Left lobe of liver (tissue), 2 donors: ENCODE measurements around the gene MAP6. TPM values are rescaled to one million over a fixed set of nuclear protein-coding genes. Genes with fewer than 3 reads are reported as not detected.

Experiments used
- ATAC-seq: fragments of 200-7000 bp; cut with Tn5 transposase; one replicate; pipeline ENCODE4 v1.9.1; 2020; ENCODE audit warnings: mild to moderate bottlenecking, moderate library complexity
- DNase-seq: peaks from one replicate; pipeline ENCODE4 v3.0.0-alpha.2; 2020; ENCODE audit warnings: low spot score
- total RNA-seq: library from RNA; stranded (reverse); gene quantifications from one replicate; pipeline ENCODE4 v1.2.1, GENCODE V29; 2021
- donor health status: DM: no; HTN: no; CAD: no; lungs with moderate emphysema.
- donor health status: DM: no; HTN: yes; CAD: no.

The MAP6 gene
- total RNA-seq, 1 donor from 2014 or later = 0.33 TPM

- DNase-seq = no peak
- ATAC-seq = peak; percentile 11
Observed at GRCh38 chr11:75574698-75575602, 93.9 kb downstream of the MAP6 start.

GRCh38 chr11:75572744-75573143 lies 96.1 kb downstream of the MAP6 start:
- DNase-seq (no peak), ATAC-seq (no peak)

- ATAC-seq (no peak), DNase-seq (no peak)
Observed at GRCh38 chr11:75571625-75572024, 97.2 kb downstream of the MAP6 start.

- no peak for DNase-seq
Observed at GRCh38 chr11:75570559-75571139, 98.2 kb downstream of the MAP6 start.

GRCh38 chr11:75568616-75569219 lies 100.1 kb downstream of the MAP6 start:
- DNase-seq (no peak), ATAC-seq (no peak)

More at GRCh38 chr11:75570559-75571139, 98.2 kb downstream of the MAP6 start:
- no peak for ATAC-seq

GRCh38 chr11:75567971-75568370 lies 100.9 kb downstream of the MAP6 start:
- DNase-seq = no peak
- no peak for ATAC-seq

GRCh38 chr11:75566763-75567279 lies 102.0 kb downstream of the MAP6 start:
- no peak for ATAC-seq
- DNase-seq = no peak

GRCh38 chr11:75565916-75566762 lies 102.7 kb downstream of the MAP6 start:
- DNase-seq (no peak), ATAC-seq (no peak)

- DNase-seq (no peak), ATAC-seq (peak; percentile 19)
Observed at GRCh38 chr11:75565221-75565814, 103.5 kb downstream of the MAP6 start.

- DNase-seq (no peak), ATAC-seq (no peak)
Observed at GRCh38 chr11:75563978-75564552, 104.8 kb downstream of the MAP6 start.

- ATAC-seq = no peak
- no peak for DNase-seq
Observed at GRCh38 chr11:75563501-75563977, 105.3 kb downstream of the MAP6 start.

GRCh38 chr11:75562836-75563484 lies 105.9 kb downstream of the MAP6 start:
- ATAC-seq (peak; percentile 1), DNase-seq (no peak)

GRCh38 chr11:75562048-75562835 lies 106.6 kb downstream of the MAP6 start, which contains the start of gene SERPINH1:
Gene SERPINH1 (plus strand): TSS chr11:75562253. CDS start chr11:75566350, 4,097 bp downstream.
- DNase-seq (peak; percentile 85), ATAC-seq (peak; percentile 87)

- ATAC-seq (no peak), DNase-seq (no peak)
Observed at GRCh38 chr11:75561426-75562047, 107.3 kb downstream of the MAP6 start.

GRCh38 chr11:75560644-75561043 lies 108.2 kb downstream of the MAP6 start:
- no peak for ATAC-seq
- no peak for DNase-seq

- DNase-seq (no peak), ATAC-seq (no peak)
Observed at GRCh38 chr11:75558939-75559843, 109.6 kb downstream of the MAP6 start.
